Astrocyte (in vitro differentiated cells and primary cell): ENCODE data around the gene PDC. TPM values are rescaled to one million over a fixed set of nuclear protein-coding genes. Genes with fewer than 3 reads are reported as not detected.

ENCODE experiments used
- DNase-seq: peaks from one replicate; pipeline ENCODE4 v3.0.0-alpha.2; 2010; ENCODE audit warnings: low read depth
- FAIRE-seq: peaks from 2 replicates; lab custom pipeline; 2011; peaks lifted over from hg19 to GRCh38; lab: Jason Lieb, UNC
- H2AFZ ChIP-seq: 2 replicates; pipeline ENCODE4 v1.6.0; 2012; ENCODE audit warnings: low read depth, low read length, inconsistent platforms
- H3K27ac ChIP-seq: 2 replicates; pipeline ENCODE4 v1.5.1; 2011; ENCODE audit warnings: low read depth, low read length, inconsistent platforms
- H3K27me3 ChIP-seq: 2 replicates; pipeline ENCODE4 v1.6.0; 2011; ENCODE audit warnings: low read length, inconsistent platforms; ENCODE audit not compliant: insufficient read depth
- H3K36me3 ChIP-seq: 2 replicates; pipeline ENCODE4 v1.5.1; 2011; ENCODE audit warnings: low read length, inconsistent platforms; ENCODE audit not compliant: insufficient read depth
- H3K4me1 ChIP-seq: 2 replicates; pipeline ENCODE4 v1.5.1; 2011; ENCODE audit warnings: low read length, inconsistent platforms; ENCODE audit not compliant: insufficient read depth
- H3K4me2 ChIP-seq: 2 replicates; pipeline ENCODE4 v1.6.0; 2012; ENCODE audit warnings: low read length, inconsistent platforms
- H3K4me3 ChIP-seq: 2 replicates; pipeline ENCODE4 v1.5.1; 2011; ENCODE audit warnings: low read depth, mild to moderate bottlenecking, low read length, inconsistent platforms; ENCODE audit not compliant: insufficient read depth
- H3K79me2 ChIP-seq: 2 replicates; pipeline ENCODE4 v1.6.0; 2012; ENCODE audit warnings: mild to moderate bottlenecking, low read length, inconsistent platforms; ENCODE audit not compliant: insufficient read depth
- H3K9ac ChIP-seq: 2 replicates; pipeline ENCODE4 v1.6.0; 2012; ENCODE audit warnings: mild to moderate bottlenecking, low read length, inconsistent platforms
- H3K9me3 ChIP-seq: 2 replicates; pipeline ENCODE4 v1.5.1; 2012; ENCODE audit warnings: low read depth, mild to moderate bottlenecking, low read length, inconsistent platforms; ENCODE audit not compliant: insufficient read depth
- H4K20me1 ChIP-seq: 2 replicates; pipeline ENCODE4 v1.6.0; 2012; ENCODE audit warnings: low read length, inconsistent platforms; ENCODE audit not compliant: insufficient read depth
- H3K27ac Mint-ChIP-seq: one replicate; pipeline ENCODE4 v1.8.0; 2021; ENCODE audit warnings: mild to moderate bottlenecking, mixed read lengths; ENCODE audit not compliant: unreplicated experiment
- H3K27me3 Mint-ChIP-seq: one replicate; pipeline ENCODE4 v1.8.0; 2021; ENCODE audit warnings: low read depth, mixed read lengths; ENCODE audit not compliant: unreplicated experiment
- H3K36me3 Mint-ChIP-seq: one replicate; pipeline ENCODE4 v1.8.0; 2021; ENCODE audit warnings: low read depth, mixed read lengths; ENCODE audit not compliant: unreplicated experiment
- H3K4me1 Mint-ChIP-seq: one replicate; pipeline ENCODE4 v1.8.0; 2021; ENCODE audit warnings: low read depth, mixed read lengths; ENCODE audit not compliant: unreplicated experiment
- H3K4me3 Mint-ChIP-seq: one replicate; pipeline ENCODE4 v1.8.0; 2021; ENCODE audit warnings: mild to moderate bottlenecking, moderate library complexity, mixed read lengths; ENCODE audit not compliant: unreplicated experiment
- H3K9me3 Mint-ChIP-seq: one replicate; pipeline ENCODE4 v1.8.0; 2021; ENCODE audit warnings: mild to moderate bottlenecking, mixed read lengths; ENCODE audit not compliant: unreplicated experiment
- CTCF ChIP-seq: IDR thresholded peaks from 2 replicates; pipeline ENCODE4 v1.5.1; 2011; ENCODE audit warnings: low read depth, mild to moderate bottlenecking, inconsistent platforms, low read length, moderate library complexity; ENCODE audit not compliant: insufficient read depth
- EZH2 ChIP-seq: IDR thresholded peaks from 2 replicates; pipeline ENCODE4 v1.6.1; 2012; ENCODE audit warnings: mild to moderate bottlenecking, low read length, inconsistent platforms; ENCODE audit not compliant: insufficient read depth
- total RNA-seq: library from RNA; stranded (reverse); gene quantifications from 2 replicates; pipeline ENCODE4 v1.2.1, GENCODE V29; 2021

Gene PDC
- total RNA-seq, 1 donor from 2014 or later, result not detected

DNA sequence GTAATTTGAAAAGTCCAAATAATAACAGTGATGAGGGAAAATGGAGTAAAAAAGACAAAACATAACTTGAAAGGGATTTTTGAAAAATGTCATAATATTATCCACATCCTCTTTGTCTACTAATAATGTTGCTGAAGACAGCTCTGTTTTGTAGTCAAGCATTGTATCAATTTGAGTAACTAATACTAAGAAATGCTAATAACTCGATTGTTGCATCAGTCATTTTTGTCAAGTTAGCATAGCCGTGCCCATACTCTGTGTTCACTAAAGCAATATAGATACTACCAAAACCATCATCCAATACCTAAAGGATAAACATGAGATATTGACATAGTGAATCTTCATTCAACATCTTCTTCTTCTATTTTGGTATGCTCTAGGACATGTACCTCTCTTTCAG, 17.3 kb downstream of the PDC start:
- Mint-ChIP-seq H3K4me1 (peaks cover 9% of the 10 kb centered on the region), H3K9me3 (no peaks in the 10 kb centered on the region), H3K4me3 (no peak overlapping the region), H3K36me3 (peaks cover 2% of the 10 kb centered on the region), H3K27ac (no peak overlapping the region), H3K27me3 (no peaks in the 10 kb centered on the region)
- H3K36me3 ChIP-seq, result no peaks in the 10 kb centered on the region
- no peak overlapping the region for H3K4me2 ChIP-seq
- H3K27ac ChIP-seq, result no peak overlapping the region
- no peaks in the 10 kb centered on the region for H4K20me1 ChIP-seq
- FAIRE-seq (no peak), DNase-seq (no peak)
- no peak overlapping the region for H3K9ac ChIP-seq
- no peak overlapping the region for H2AFZ ChIP-seq
- TF ChIP-seq EZH2, result no peak
- peaks cover 14% of the 10 kb centered on the region for H3K4me1 ChIP-seq
- H3K4me3 ChIP-seq, result no peak overlapping the region
- no peaks in the 10 kb centered on the region for H3K27me3 ChIP-seq
- no peaks in the 10 kb centered on the region for H3K79me2 ChIP-seq
- no peaks in the 10 kb centered on the region for H3K9me3 ChIP-seq

- Histone ChIP-seq H2AFZ (peak overlapping the region; percentile 28), H3K4me3 (no peak overlapping the region), H3K79me2 (no peaks in the 10 kb centered on the region), H3K9ac (no peak overlapping the region), H3K4me2 (peak overlapping the region; percentile 48), H3K27ac (peak overlapping the region; percentile 47), H4K20me1 (no peaks in the 10 kb centered on the region), H3K4me1 (peaks cover 14% of the 10 kb centered on the region), H3K27me3 (no peaks in the 10 kb centered on the region), H3K36me3 (no peaks in the 10 kb centered on the region), H3K9me3 (no peaks in the 10 kb centered on the region)
- no peaks in the 10 kb centered on the region for H3K27me3 Mint-ChIP-seq
- no peaks in the 10 kb centered on the region for H3K9me3 Mint-ChIP-seq
- FAIRE-seq, result no peak
- peaks cover 2% of the 10 kb centered on the region for H3K36me3 Mint-ChIP-seq
- no peak for TF ChIP-seq EZH2
- TF ChIP-seq CTCF, result no peak
- peaks cover 9% of the 10 kb centered on the region for H3K4me1 Mint-ChIP-seq
- H3K27ac Mint-ChIP-seq, result no peak overlapping the region
- peak; percentile 89 for DNase-seq
- no peak overlapping the region for H3K4me3 Mint-ChIP-seq
Observed at GRCh38 chr1:186442651-186443375, 18.1 kb downstream of the PDC start.

GRCh38 chr1:186440584-186440983, 20.3 kb downstream of the PDC start:
- Mint-ChIP-seq H3K4me3 (no peak overlapping the region), H3K27me3 (no peaks in the 10 kb centered on the region), H3K27ac (no peak overlapping the region), H3K9me3 (no peaks in the 10 kb centered on the region), H3K4me1 (peaks cover 9% of the 10 kb centered on the region), H3K36me3 (peaks cover 4% of the 10 kb centered on the region)
- Histone ChIP-seq H3K4me1 (peaks cover 14% of the 10 kb centered on the region), H3K79me2 (no peaks in the 10 kb centered on the region), H3K9me3 (no peaks in the 10 kb centered on the region), H3K9ac (no peak overlapping the region), H3K36me3 (no peaks in the 10 kb centered on the region), H2AFZ (no peak overlapping the region), H3K27ac (no peak overlapping the region), H4K20me1 (no peaks in the 10 kb centered on the region), H3K27me3 (no peaks in the 10 kb centered on the region), H3K4me3 (no peak overlapping the region), H3K4me2 (no peak overlapping the region)
- DNase-seq (peak; percentile 49), FAIRE-seq (no peak)
- no peak for TF ChIP-seq CTCF
- no peak for TF ChIP-seq EZH2
